ENCODE results near the gene PITPNM3.

- TF ChIP-seq EP300 (IDR thresholded peaks at IDR 0.05) (no peak), POLR2A (IDR thresholded peaks at IDR 0.05) (no peak)
- TF ChIP-seq, protein P1, sequence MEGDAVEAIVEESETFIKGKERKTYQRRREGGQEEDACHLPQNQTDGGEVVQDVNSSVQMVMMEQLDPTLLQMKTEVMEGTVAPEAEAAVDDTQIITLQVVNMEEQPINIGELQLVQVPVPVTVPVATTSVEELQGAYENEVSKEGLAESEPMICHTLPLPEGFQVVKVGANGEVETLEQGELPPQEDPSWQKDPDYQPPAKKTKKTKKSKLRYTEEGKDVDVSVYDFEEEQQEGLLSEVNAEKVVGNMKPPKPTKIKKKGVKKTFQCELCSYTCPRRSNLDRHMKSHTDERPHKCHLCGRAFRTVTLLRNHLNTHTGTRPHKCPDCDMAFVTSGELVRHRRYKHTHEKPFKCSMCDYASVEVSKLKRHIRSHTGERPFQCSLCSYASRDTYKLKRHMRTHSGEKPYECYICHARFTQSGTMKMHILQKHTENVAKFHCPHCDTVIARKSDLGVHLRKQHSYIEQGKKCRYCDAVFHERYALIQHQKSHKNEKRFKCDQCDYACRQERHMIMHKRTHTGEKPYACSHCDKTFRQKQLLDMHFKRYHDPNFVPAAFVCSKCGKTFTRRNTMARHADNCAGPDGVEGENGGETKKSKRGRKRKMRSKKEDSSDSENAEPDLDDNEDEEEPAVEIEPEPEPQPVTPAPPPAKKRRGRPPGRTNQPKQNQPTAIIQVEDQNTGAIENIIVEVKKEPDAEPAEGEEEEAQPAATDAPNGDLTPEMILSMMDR (IDR thresholded peaks at IDR 0.05), result no peak
Measured at GRCh38 chr17:6491071-6491700, 65.2 kb downstream of the PITPNM3 start.
